Upper lobe of left lung (tissue), 4 donors: ENCODE measurements around the gene SLC6A17.

ENCODE experiments used
- CTCF ChIP-seq, 6 experiments: fragments of 450-650 bp in 4 of 6; fragments of 200-600 bp in 2 of 6; sonication (generic) in 2 of 6; IDR thresholded peaks; one replicate each; pipeline ENCODE4 v1.5.1; 2016 to 2019; ENCODE audit warnings: antibody characterized with exemption in 6 of 6
- POLR2A ChIP-seq, 4 donors: fragments of 450-650 bp; IDR thresholded peaks; one replicate each; pipeline ENCODE4 v1.5.1; 2016 to 2017; ENCODE audit warnings: antibody characterized with exemption in 4 of 4, mild to moderate bottlenecking in 2 of 4
- POLR2AphosphoS5 ChIP-seq, 2 donors: sonication (generic); formaldehyde crosslinking; IDR thresholded peaks; one replicate each; pipeline ENCODE4 v1.5.1; 2017; ENCODE audit warnings: antibody characterized with exemption in 2 of 2

- TF ChIP-seq CTCF (IDR thresholded peaks at IDR 0.05) = no peak
- no peak for TF ChIP-seq POLR2A (IDR thresholded peaks at IDR 0.05)
- TF ChIP-seq POLR2AphosphoS5 (IDR thresholded peaks at IDR 0.05) = no peak
Observed at GRCh38 chr1:110230381-110231199, 80.3 kb downstream of the SLC6A17 start.
